ENCODE data around the gene APBB2.
A peak's percentile ranks its signal among the peaks of the same experiment; 100 is the strongest.

APBB2 gene

GRCh38 chr4:41189076-41189475 lies 25.3 kb downstream of the APBB2 start:
- no peak for DNase-seq (ENCODE audit: low spot score)

GRCh38 chr4:41185614-41186592 lies 28.4 kb downstream of the APBB2 start:
- no peak for DNase-seq (ENCODE audit: low spot score)

GRCh38 chr4:41184009-41184408 lies 30.3 kb downstream of the APBB2 start:
- no peak for DNase-seq (ENCODE audit: low spot score)

GRCh38 chr4:41183021-41183553 lies 31.3 kb downstream of the APBB2 start:
- DNase-seq (ENCODE audit: low spot score) = no peak

- no peak for DNase-seq (ENCODE audit: low spot score)
Measured at GRCh38 chr4:41181037-41181436, 33.3 kb downstream of the APBB2 start.

GRCh38 chr4:41179498-41180195 lies 34.7 kb downstream of the APBB2 start:
- DNase-seq (ENCODE audit: low spot score) = no peak

- DNase-seq (ENCODE audit: low spot score) = peak; percentile 74
Measured at GRCh38 chr4:41178372-41179370, 35.7 kb downstream of the APBB2 start.

- DNase-seq (ENCODE audit: low spot score) = peak; percentile 60
Measured at GRCh38 chr4:41177016-41177415, 37.3 kb downstream of the APBB2 start.

GRCh38 chr4:41176340-41176739 lies 38.0 kb downstream of the APBB2 start:
- DNase-seq (ENCODE audit: low spot score) = peak; percentile 31

GRCh38 chr4:41175794-41176193 lies 38.5 kb downstream of the APBB2 start:
- DNase-seq (ENCODE audit: low spot score) = no peak

GRCh38 chr4:41174444-41174843 lies 39.9 kb downstream of the APBB2 start:
- no peak for DNase-seq (ENCODE audit: low spot score)

GRCh38 chr4:41172786-41173185 lies 41.6 kb downstream of the APBB2 start:
- DNase-seq (ENCODE audit: low spot score) = no peak

GRCh38 chr4:41169256-41169800 lies 45.0 kb downstream of the APBB2 start:
- DNase-seq (ENCODE audit: low spot score) = no peak

- DNase-seq (ENCODE audit: low spot score) = no peak
Measured at GRCh38 chr4:41167191-41167590, 47.2 kb downstream of the APBB2 start.

GRCh38 chr4:41164405-41164804 lies 49.9 kb downstream of the APBB2 start:
- DNase-seq (ENCODE audit: low spot score) = no peak

GRCh38 chr4:41161355-41161754 lies 53.0 kb downstream of the APBB2 start:
- DNase-seq (ENCODE audit: low spot score) = no peak

- peak; percentile 24 for DNase-seq (ENCODE audit: low spot score)
Measured at GRCh38 chr4:41160856-41161255, 53.5 kb downstream of the APBB2 start.

- peak; percentile 76 for DNase-seq (ENCODE audit: low spot score)
Measured at GRCh38 chr4:41160012-41160789, 54.1 kb downstream of the APBB2 start.

- DNase-seq (ENCODE audit: low spot score) = no peak
Measured at GRCh38 chr4:41158756-41159155, 55.6 kb downstream of the APBB2 start.

GRCh38 chr4:41158274-41158673 lies 56.1 kb downstream of the APBB2 start:
- no peak for DNase-seq (ENCODE audit: low spot score)

- DNase-seq (ENCODE audit: low spot score) = no peak
Measured at GRCh38 chr4:41157009-41157408, 57.3 kb downstream of the APBB2 start.
